OCI-LY1 (cell line): Measurements from ENCODE around the gene FALEC.

Experiments
- EZH2 ChIP-seq: fragments of 200-600 bp; sonication (generic), shearing (Covaris generic); IDR thresholded peaks from 2 replicates; pipeline ENCODE4 v1.8.0; 2017; ENCODE audit warnings: borderline replicate concordance, mixed run types, mild to moderate bottlenecking, antibody characterized with exemption, low read length, moderate library complexity, mixed read lengths
- TF ChIP-seq, protein P1 (sequence below): fragments of 200-600 bp; sonication (generic), shearing (Covaris generic); IDR thresholded peaks from 2 replicates; pipeline ENCODE4 v1.5.1; 2017; ENCODE audit warnings: mild to moderate bottlenecking, antibody characterized with exemption, low read length, moderate library complexity, mixed read lengths

DNA sequence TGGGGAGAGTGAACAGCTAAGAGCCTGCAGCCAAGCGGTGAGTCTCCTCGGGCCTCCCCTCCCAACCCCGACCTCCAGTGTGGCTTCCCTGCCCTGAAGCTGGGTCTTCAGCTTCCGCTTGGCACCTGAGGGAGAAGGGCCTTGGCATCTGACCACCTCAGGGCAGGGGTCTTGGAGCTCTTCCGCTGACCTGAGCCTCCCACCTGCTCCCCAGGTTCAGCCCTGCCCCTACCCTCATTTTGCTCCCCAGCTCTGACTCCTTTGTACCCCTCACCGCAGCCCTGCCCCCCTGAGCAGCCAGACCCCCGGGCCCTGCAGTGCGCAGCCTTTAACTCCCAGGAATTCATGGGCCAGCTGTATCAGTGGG, 38.5 kb downstream of the FALEC start:
- TF ChIP-seq, protein P1, sequence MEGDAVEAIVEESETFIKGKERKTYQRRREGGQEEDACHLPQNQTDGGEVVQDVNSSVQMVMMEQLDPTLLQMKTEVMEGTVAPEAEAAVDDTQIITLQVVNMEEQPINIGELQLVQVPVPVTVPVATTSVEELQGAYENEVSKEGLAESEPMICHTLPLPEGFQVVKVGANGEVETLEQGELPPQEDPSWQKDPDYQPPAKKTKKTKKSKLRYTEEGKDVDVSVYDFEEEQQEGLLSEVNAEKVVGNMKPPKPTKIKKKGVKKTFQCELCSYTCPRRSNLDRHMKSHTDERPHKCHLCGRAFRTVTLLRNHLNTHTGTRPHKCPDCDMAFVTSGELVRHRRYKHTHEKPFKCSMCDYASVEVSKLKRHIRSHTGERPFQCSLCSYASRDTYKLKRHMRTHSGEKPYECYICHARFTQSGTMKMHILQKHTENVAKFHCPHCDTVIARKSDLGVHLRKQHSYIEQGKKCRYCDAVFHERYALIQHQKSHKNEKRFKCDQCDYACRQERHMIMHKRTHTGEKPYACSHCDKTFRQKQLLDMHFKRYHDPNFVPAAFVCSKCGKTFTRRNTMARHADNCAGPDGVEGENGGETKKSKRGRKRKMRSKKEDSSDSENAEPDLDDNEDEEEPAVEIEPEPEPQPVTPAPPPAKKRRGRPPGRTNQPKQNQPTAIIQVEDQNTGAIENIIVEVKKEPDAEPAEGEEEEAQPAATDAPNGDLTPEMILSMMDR, result no peak
- TF ChIP-seq EZH2, result no peak
